Gastrocnemius medialis (tissue), 4 donors: Measurements from ENCODE around the gene SPRY4.

ENCODE experiments used
- CTCF ChIP-seq, 5 experiments: fragments of 450-650 bp in 3 of 5; fragments of 200-600 bp in 2 of 5; sonication (generic) in 2 of 5; IDR thresholded peaks in 4 of 5; conservative IDR thresholded peaks in 1 of 5; 1 replicate in 4 of 5; 2 replicates in 1 of 5; pipeline ENCODE4 v1.5.1; 2016 to 2019; ENCODE audit warnings: antibody characterized with exemption in 5 of 5, mild to moderate bottlenecking in 3 of 5, moderate library complexity in 3 of 5
- POLR2A ChIP-seq, 2 donors: fragments of 450-650 bp; IDR thresholded peaks; one replicate each; pipeline ENCODE4 v1.6.1; 2017; ENCODE audit warnings: antibody characterized with exemption in 2 of 2, mild to moderate bottlenecking in 2 of 2, moderate library complexity in 2 of 2

GRCh38 chr5:142346706-142347105, 21.9 kb upstream of the SPRY4 start:
- TF ChIP-seq POLR2A (IDR thresholded peaks at IDR 0.05): no peak
- no peak for TF ChIP-seq CTCF (IDR thresholded peaks at IDR 0.05 in 4 of 5, conservative IDR thresholded peaks at IDR 0.05 in 1 of 5)
